RCC 7860 (cell line): Measurements from ENCODE around the gene PSMD2.
"Not testable (repeated sequence)": the region's sequence is repeated elsewhere in the genome, so short reads cannot be mapped to it uniquely, and the experiment has no call there.

Experiments
- DNase-seq: peaks from one replicate; pipeline ENCODE4 v3.0.0-alpha.2; 2015; ENCODE audit warnings: low spot score
- FAIRE-seq: peaks from 2 replicates; lab custom pipeline; 2012; peaks lifted over from hg19 to GRCh38; lab: Jason Lieb, UNC

The PSMD2 gene

GRCh38 chr3:184337981-184338380 is 38.9 kb downstream of the PSMD2 start:
- no peak for FAIRE-seq

GRCh38 chr3:184338511-184338945 is 39.5 kb downstream of the PSMD2 start:
- FAIRE-seq (no peak), DNase-seq (no peak)

More at GRCh38 chr3:184337981-184338380, 38.9 kb downstream of the PSMD2 start:
- DNase-seq = no peak

GRCh38 chr3:184339001-184339400 is 40.0 kb downstream of the PSMD2 start:
- no peak for FAIRE-seq

GRCh38 chr3:184339451-184340135 is 40.6 kb downstream of the PSMD2 start:
- FAIRE-seq, DNase-seq: not testable (repeated sequence)

More at GRCh38 chr3:184339001-184339400, 40.0 kb downstream of the PSMD2 start:
- no peak for DNase-seq

GRCh38 chr3:184341925-184342324 is 42.9 kb downstream of the PSMD2 start:
- no peak for FAIRE-seq

GRCh38 chr3:184343200-184343876 is 44.3 kb downstream of the PSMD2 start:
- DNase-seq (no peak), FAIRE-seq (no peak)

More at GRCh38 chr3:184341925-184342324, 42.9 kb downstream of the PSMD2 start:
- DNase-seq = no peak

- no peak for FAIRE-seq
- DNase-seq = no peak
Observed at GRCh38 chr3:184344579-184345316, 45.7 kb downstream of the PSMD2 start.

DNA sequence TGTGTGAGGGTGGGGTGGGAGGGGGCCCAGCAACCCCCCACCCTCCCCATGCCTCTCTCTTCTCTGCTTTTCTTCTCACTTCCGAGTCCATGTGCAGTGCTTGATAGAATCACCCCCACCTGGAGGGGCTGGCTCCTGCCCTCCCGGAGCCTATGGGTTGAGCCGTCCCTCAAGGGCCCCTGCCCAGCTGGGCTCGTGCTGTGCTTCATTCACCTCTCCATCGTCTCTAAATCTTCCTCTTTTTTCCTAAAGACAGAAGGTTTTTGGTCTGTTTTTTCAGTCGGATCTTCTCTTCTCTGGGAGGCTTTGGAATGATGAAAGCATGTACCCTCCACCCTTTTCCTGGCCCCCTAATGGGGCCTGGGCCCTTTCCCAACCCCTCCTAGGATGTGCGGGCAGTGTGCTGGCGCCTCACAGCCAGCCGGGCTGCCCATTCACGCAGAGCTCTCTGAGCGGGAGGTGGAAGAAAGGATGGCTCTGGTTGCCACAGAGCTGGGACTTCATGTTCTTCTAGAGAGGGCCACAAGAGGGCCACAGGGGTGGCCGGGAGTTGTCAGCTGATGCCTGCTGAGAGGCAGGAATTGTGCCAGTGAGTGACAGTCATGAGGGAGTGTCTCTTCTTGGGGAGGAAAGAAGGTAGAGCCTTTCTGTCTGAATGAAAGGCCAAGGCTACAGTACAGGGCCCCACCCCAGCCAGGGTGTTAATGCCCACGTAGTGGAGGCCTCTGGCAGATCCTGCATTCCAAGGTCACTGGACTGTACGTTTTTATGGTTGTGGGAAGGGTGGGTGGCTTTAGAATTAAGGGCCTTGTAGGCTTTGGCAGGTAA is 46.5 kb downstream of the PSMD2 start:
- DNase-seq (peak; percentile 91), FAIRE-seq (peak; percentile 84)

DNA sequence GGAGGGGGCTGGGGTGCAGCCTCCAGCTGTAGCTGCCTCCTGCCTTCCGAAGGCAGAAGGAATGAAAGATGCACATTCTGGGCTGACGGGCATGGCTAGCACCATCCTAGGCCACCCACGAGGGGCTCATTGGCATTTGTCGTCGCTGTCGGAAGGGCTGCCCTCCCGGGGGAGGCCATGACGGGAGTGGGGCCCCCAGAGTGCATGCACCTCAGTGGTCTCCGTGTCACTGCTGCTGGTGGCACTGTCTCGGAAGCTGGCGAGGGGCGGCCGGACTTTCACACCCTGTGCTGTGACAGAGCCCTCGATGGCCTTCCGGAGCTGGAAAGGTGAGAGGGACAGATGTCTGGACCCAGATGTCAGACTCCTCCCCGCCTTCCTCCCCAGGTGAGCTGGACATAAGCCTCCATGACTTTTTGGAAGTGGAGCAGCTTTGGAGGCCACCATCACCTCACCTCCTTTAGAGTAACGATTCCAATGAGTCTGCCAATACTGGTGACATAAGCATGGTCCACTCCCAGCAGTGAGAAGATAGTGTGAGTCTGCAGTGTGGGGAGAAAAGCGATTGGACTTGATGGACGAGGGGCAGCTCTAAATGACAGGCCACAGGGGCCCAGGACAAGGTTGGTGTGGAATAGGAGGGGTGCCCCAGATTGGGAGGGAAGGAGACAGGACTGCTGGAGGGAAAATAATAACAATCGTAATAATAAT is 47.6 kb downstream of the PSMD2 start:
- DNase-seq = no peak
- no peak for FAIRE-seq

DNA sequence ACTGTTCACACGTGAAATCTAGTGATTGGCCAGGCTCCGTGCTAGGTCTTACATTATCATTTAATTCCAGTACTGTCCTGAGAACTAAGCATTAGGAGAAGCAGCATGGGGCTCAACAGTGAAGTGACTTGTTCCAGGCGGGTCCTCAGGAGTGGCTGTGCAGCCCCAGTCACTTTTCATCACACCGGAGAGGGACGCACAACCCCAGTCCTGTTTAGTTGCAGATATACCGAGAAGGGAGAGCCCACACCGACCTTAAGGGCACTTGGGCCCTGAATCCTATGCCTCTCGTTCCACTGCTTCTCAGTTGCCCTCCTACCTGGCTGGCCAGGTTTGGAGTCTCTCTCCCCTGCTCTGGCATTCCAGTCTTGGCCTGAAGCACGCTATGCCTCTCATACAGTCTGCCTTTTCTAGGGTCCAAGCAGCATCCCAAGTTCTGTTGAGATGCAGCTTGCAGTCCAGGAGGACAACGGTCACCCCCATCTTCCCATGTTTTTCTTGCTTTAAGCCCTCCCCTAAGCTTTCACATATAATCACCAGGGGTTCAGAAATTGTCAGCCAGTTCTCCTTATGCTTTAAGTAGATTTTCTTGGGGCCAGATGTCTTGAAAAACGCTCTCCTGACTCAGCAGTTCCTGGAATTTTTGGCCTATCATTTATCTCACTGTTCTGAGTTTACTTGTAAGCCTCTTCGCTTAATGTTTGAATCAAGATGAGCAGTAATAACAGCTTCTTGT is 48.4 kb downstream of the PSMD2 start:
- no peak for DNase-seq
- no peak for FAIRE-seq

DNA sequence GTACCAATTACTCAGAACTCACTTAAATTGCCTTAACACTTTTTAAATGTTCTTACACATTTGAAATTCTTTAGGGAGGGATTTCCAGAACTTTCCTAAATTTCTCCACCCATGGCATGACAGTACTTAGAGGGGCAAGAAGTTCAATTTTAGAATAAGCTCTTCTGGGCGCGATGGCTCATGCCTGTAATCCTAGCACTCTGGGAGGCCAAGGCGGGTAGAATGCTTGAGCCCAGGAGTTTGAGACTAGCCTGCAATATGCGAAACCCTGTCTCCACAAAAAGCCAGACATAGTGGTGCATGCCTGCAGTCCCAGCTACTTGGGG is 49.0 kb downstream of the PSMD2 start:
- no peak for DNase-seq
- no peak for FAIRE-seq

- no peak for FAIRE-seq
- no peak for DNase-seq
Observed at GRCh38 chr3:184349563-184350470, 50.8 kb downstream of the PSMD2 start.

DNA sequence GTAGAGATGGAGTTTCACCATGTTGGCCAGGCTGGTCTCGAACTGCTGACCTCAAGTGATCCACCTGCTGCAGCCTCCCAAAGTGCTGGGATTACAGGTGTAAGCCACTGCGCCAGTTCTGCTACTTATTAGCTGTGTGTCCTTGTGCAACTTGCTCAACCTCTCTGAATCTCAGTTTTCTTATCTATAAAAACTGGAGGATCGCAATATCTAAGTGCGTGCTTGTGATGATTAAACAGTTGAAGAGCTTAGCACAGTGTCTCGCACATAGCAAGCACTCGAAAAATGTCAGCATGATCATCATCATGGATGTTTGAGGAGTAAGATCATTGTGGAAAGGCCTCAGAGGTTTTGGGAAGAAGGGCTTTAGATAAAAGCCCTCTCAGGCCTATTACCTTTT is 51.6 kb downstream of the PSMD2 start:
- no peak for FAIRE-seq
- no peak for DNase-seq

DNA sequence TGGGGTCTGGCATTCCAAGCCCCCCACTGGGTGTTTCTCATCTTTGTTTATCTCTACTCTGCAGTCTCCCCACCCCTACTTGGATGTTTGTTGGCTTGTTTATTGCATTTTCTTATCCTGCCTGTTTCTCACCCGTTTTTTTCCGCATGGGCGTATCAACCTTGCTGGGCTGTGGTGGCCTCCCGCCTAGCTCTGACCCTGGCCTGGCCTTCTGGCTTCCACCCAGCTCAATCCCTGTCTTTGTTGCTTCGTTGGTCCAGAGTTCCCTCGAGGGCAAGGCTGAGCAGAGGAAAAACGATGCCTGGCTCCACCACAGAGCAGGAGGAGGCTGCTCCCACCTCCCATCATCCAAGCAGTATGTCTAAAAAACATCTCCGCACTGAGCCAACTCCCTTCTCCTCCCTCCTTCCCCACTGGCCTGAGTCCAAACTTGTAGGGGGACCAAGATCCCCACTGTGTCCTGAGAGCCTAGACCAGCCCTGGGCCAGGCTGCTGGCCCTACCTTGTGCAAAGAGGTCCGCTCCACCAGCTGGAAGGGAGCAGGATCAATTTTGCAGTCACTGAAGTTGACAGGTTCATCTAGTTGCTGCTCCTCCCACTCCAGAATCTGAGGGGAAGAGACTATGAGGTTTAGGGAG is 52.6 kb downstream of the PSMD2 start:
- no peak for DNase-seq
- FAIRE-seq = no peak

DNA sequence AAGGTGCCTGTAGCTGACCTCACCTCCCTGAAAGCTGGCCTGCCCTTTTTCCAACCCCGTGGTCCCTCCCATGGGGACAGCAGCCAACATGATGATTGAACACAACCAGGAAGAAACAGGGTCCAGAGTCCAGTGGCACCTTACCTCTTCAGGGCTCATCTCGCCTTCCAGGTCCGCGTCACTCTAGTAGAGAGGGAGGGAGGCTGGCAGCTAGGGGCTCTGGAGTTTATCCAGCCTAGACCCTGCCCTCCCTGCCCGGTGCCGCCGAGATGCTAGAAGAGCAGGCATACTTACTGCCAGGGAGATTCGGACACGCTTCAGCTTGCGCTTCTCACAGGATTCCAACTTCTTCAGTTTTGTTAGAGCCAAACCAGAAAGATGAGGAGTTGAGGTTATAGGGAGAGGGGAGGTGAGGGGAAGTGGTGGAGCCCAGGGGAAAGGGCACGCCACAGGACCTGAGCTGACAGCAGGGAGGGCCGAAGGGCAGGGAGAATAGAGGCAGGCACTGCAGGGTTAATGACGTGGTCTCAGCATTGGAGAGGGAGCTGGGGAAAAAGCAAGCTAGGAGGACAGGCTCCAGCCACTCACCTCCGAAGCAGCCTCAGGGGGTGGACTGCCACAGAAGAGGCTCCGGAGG is 53.2 kb downstream of the PSMD2 start:
- no peak for FAIRE-seq
- DNase-seq = no peak

- no peak for FAIRE-seq
Observed at GRCh38 chr3:184352897-184353545, 54.0 kb downstream of the PSMD2 start.

DNA sequence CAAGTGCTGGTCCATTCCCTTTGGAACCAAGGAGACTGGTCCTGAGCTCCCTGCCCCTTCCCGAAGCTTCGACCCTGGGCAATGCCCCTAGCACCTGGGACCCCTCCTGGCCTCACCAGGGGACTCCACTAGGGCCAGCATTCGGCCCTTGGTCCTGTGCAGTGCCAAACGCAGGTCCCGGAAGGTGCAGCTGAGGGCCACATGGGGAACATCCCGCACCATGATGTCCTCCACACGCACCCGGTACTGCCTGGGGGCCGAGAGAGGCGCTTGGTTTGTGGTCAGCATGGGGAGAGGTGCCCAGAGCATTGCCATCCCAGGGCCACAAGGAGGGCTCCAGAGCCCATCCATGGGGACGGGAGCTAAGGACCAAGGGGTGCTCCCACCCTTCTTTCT is 54.5 kb downstream of the PSMD2 start:
- FAIRE-seq = no peak
- no peak for DNase-seq

More at GRCh38 chr3:184352897-184353545, 54.0 kb downstream of the PSMD2 start:
- DNase-seq = no peak
